HEK293T (cell line): ENCODE results near the gene SH2D4B.

Experiments used
- BHLHE40 ChIP-seq: fragments of 450-650 bp; IDR thresholded peaks from 2 replicates; pipeline ENCODE4 v1.6.1; 2016; ENCODE audit warnings: mild to moderate bottlenecking, moderate library complexity, borderline replicate concordance
- FOXK2 ChIP-seq: fragments of 450-650 bp; IDR thresholded peaks from 2 replicates; pipeline ENCODE4 v1.6.1; 2016; ENCODE audit warnings: mild to moderate bottlenecking
- FOXM1 ChIP-seq: fragments of 450-650 bp; IDR thresholded peaks from 2 replicates; pipeline ENCODE4 v1.6.1; 2017; ENCODE audit warnings: mild to moderate bottlenecking, borderline replicate concordance
- HDGF ChIP-seq: fragments of 450-650 bp; IDR thresholded peaks from 2 replicates; pipeline ENCODE4 v1.6.1; 2017; ENCODE audit warnings: antibody characterized with exemption, borderline replicate concordance

GRCh38 chr10:80694930-80695329, 157.2 kb downstream of the SH2D4B start:
- TF ChIP-seq FOXK2 (no peak), BHLHE40 (no peak), FOXM1 (no peak), HDGF (no peak)
